Gastroesophageal sphincter (tissue), 3 donors: ENCODE measurements around the gene APOL4.

Source experiments
- CTCF ChIP-seq, 4 experiments: fragments of 200-600 bp in 2 of 4; fragments of 450-650 bp in 2 of 4; sonication (generic) in 1 of 4; IDR thresholded peaks; one replicate each; pipeline ENCODE4 v1.5.1; 2017 to 2019; ENCODE audit warnings: antibody characterized with exemption in 4 of 4, mild to moderate bottlenecking in 2 of 4, moderate library complexity in 2 of 4
- POLR2A ChIP-seq, 2 donors: fragments of 450-650 bp; IDR thresholded peaks; one replicate each; pipeline ENCODE4 v1.6.1; 2017; ENCODE audit warnings: antibody characterized with exemption in 2 of 2, mild to moderate bottlenecking in 2 of 2, moderate library complexity in 1 of 2
- POLR2AphosphoS5 ChIP-seq: sonication (generic); formaldehyde crosslinking; IDR thresholded peaks from one replicate; pipeline ENCODE4 v1.6.1; 2017; ENCODE audit warnings: antibody characterized with exemption

GRCh38 chr22:36162127-36163034 is 39.2 kb downstream of the APOL4 start:
- TF ChIP-seq CTCF (IDR thresholded peaks at IDR 0.05), result no peak
- no peak for TF ChIP-seq POLR2A (IDR thresholded peaks at IDR 0.05)
- no peak for TF ChIP-seq POLR2AphosphoS5
